HCT116 (cell line): Measurements from ENCODE around the gene RBMS1.
"Not testable (repeated sequence)": the region's sequence is repeated elsewhere in the genome, so short reads cannot be mapped to it uniquely, and the experiment has no call there.

Source experiments
- CBX3 ChIP-seq: IDR thresholded peaks from 2 replicates; pipeline ENCODE4 v1.6.1; 2012; ENCODE audit warnings: low read depth
- EZH2 ChIP-seq: fragments of 200-600 bp; sonication (generic); IDR thresholded peaks from 2 replicates; pipeline ENCODE4 v1.6.1; 2017; ENCODE audit warnings: antibody characterized with exemption, mixed run types
- POLR2AphosphoS5 ChIP-seq: IDR thresholded peaks from 2 replicates; pipeline ENCODE4 v1.6.1; 2011; ENCODE audit warnings: mild to moderate bottlenecking, low read depth, low read length, moderate library complexity
- SP1 ChIP-seq: IDR thresholded peaks from 2 replicates; pipeline ENCODE4 v1.6.1; 2012; ENCODE audit warnings: low read depth
- TF ChIP-seq, protein P1 (sequence below), 3 experiments: fragments of 200-600 bp in 1 of 3; sonication (generic) in 1 of 3; IDR thresholded peaks in 2 of 3; conservative IDR thresholded peaks in 1 of 3; 2 replicates each; pipeline ENCODE4 v1.5.1; 2012 to 2017; ENCODE audit warnings: low read depth in 2 of 3, low read length in 2 of 3, antibody characterized with exemption in 1 of 3, borderline replicate concordance in 1 of 3, control low read depth in 1 of 3, mild to moderate bottlenecking in 1 of 3, mixed read lengths in 1 of 3, mixed run types in 1 of 3, moderate library complexity in 1 of 3; ENCODE audit not compliant: insufficient read depth in 1 of 3

DNA sequence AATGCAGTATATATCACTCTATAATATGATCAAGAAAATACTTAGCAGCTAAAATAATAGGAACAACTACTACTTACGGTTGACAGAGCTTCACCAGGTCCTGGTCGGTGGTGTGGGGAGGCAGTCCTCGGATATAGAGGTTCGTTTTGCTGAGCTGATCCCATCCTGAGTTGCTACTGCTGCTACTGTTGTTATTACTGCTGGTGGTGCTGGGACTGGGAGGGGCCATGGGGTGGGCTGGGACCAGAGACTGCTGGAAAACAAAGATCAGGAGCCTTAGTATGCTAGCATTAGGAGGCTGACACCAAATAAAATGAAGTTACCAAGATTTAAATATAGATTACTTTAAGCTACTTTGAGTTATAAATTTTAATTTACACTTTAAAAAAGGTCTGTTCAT is 126.5 kb downstream of the RBMS1 start:
- TF ChIP-seq CBX3, POLR2AphosphoS5, SP1, EZH2: not testable (repeated sequence)
- TF ChIP-seq, protein P1, sequence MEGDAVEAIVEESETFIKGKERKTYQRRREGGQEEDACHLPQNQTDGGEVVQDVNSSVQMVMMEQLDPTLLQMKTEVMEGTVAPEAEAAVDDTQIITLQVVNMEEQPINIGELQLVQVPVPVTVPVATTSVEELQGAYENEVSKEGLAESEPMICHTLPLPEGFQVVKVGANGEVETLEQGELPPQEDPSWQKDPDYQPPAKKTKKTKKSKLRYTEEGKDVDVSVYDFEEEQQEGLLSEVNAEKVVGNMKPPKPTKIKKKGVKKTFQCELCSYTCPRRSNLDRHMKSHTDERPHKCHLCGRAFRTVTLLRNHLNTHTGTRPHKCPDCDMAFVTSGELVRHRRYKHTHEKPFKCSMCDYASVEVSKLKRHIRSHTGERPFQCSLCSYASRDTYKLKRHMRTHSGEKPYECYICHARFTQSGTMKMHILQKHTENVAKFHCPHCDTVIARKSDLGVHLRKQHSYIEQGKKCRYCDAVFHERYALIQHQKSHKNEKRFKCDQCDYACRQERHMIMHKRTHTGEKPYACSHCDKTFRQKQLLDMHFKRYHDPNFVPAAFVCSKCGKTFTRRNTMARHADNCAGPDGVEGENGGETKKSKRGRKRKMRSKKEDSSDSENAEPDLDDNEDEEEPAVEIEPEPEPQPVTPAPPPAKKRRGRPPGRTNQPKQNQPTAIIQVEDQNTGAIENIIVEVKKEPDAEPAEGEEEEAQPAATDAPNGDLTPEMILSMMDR (IDR thresholded peaks at IDR 0.05 in 2 of 3, conservative IDR thresholded peaks at IDR 0.05 in 1 of 3; ENCODE audit: borderline replicate concordance in 1 of 3, insufficient read depth in 1 of 3, low read depth in 2 of 3, low read length in 2 of 3): not testable (repeated sequence)
